Mesenchymal stem cell (in vitro differentiated cells and primary cell): ENCODE results near the gene SCFD2.
A peak's percentile ranks its signal among the peaks of the same experiment; 100 is the strongest.

Experiments used
- DNase-seq: peaks from one replicate; pipeline ENCODE4 v3.0.0-alpha.2; 2013
- H2AFZ ChIP-seq: one replicate; pipeline ENCODE4 v1.6.1; 2013; ENCODE audit warnings: low read depth, mild to moderate bottlenecking, control low read depth, inconsistent platforms, low read length, moderate library complexity
- H2AK5ac ChIP-seq: 2 replicates; pipeline ENCODE4 v1.6.1; 2013; ENCODE audit warnings: low read length, moderate library complexity, mild to moderate bottlenecking, inconsistent platforms; ENCODE audit not compliant: severe bottlenecking
- H2BK120ac ChIP-seq: one replicate; pipeline ENCODE4 v1.6.1; 2013; ENCODE audit warnings: low read depth, mild to moderate bottlenecking, inconsistent platforms, low read length, moderate library complexity
- H2BK12ac ChIP-seq, 2 experiments: one replicate each; pipeline ENCODE4 v1.6.1; 2013; ENCODE audit warnings: inconsistent platforms in 2 of 2, low read length in 2 of 2, mild to moderate bottlenecking in 2 of 2, moderate library complexity in 2 of 2, control low read depth in 1 of 2
- H2BK15ac ChIP-seq: one replicate; pipeline ENCODE4 v1.6.1; 2013; ENCODE audit warnings: mild to moderate bottlenecking, low read depth, inconsistent platforms; ENCODE audit not compliant: poor library complexity, severe bottlenecking
- H2BK5ac ChIP-seq: 2 replicates; pipeline ENCODE4 v1.6.1; 2013; ENCODE audit warnings: low read depth, mild to moderate bottlenecking, low read length, control low read depth, inconsistent platforms; ENCODE audit not compliant: poor library complexity, severe bottlenecking
- H3K14ac ChIP-seq, 2 experiments: one replicate each; pipeline ENCODE4 v1.6.1; 2013; ENCODE audit warnings: inconsistent platforms in 2 of 2, low read length in 2 of 2, control low read depth in 1 of 2, mild to moderate bottlenecking in 1 of 2, moderate library complexity in 1 of 2
- H3K18ac ChIP-seq, 2 experiments: one replicate each; pipeline ENCODE4 v1.6.1; 2013; ENCODE audit warnings: inconsistent platforms in 2 of 2, low read length in 2 of 2, control low read depth in 1 of 2, low read depth in 1 of 2, mild to moderate bottlenecking in 1 of 2
- H3K23ac ChIP-seq, 2 experiments: one replicate each; pipeline ENCODE4 v1.6.1; 2013; ENCODE audit warnings: inconsistent platforms in 2 of 2, low read length in 2 of 2, mild to moderate bottlenecking in 2 of 2, moderate library complexity in 2 of 2, control low read depth in 1 of 2
- H3K27ac ChIP-seq: 2 replicates; pipeline ENCODE4 v1.5.1; 2013; ENCODE audit warnings: mild to moderate bottlenecking, moderate library complexity, low read length, control low read depth, inconsistent platforms; ENCODE audit not compliant: poor library complexity, severe bottlenecking
- H3K27me3 ChIP-seq, 2 experiments: 2 replicates each; pipeline versions ENCODE4 v1.6.1 to v1.7.0; 2013; ENCODE audit warnings: low read length in 2 of 2, mild to moderate bottlenecking in 2 of 2, moderate library complexity in 2 of 2, control low read depth in 1 of 2, inconsistent platforms in 1 of 2; ENCODE audit not compliant: control insufficient read depth in 1 of 2, insufficient read depth in 1 of 2
- H3K36me3 ChIP-seq, 2 experiments: 2 replicates each; pipeline versions ENCODE4 v1.6.1 to v1.7.0; 2013; ENCODE audit warnings: low read length in 2 of 2, control low read depth in 1 of 2, inconsistent platforms in 1 of 2, low read depth in 1 of 2, mild to moderate bottlenecking in 1 of 2; ENCODE audit not compliant: insufficient read depth in 2 of 2, control insufficient read depth in 1 of 2
- H3K4ac ChIP-seq, 2 experiments: one replicate each; pipeline ENCODE4 v1.6.1; 2013; ENCODE audit warnings: inconsistent platforms in 2 of 2, low read length in 2 of 2, mild to moderate bottlenecking in 2 of 2, moderate library complexity in 2 of 2, control low read depth in 1 of 2, low read depth in 1 of 2
- H3K4me1 ChIP-seq: 2 replicates; pipeline ENCODE4 v1.6.1; 2013; ENCODE audit warnings: low read depth, low read length, control low read depth; ENCODE audit not compliant: control insufficient read depth, insufficient read depth
- H3K4me2 ChIP-seq: 2 replicates; pipeline ENCODE4 v1.6.1; 2013; ENCODE audit warnings: low read length, mild to moderate bottlenecking, inconsistent platforms; ENCODE audit not compliant: poor library complexity, severe bottlenecking
- H3K4me3 ChIP-seq, 2 experiments: 2 replicates each; pipeline versions ENCODE4 v1.5.1 to v1.7.0; 2013; ENCODE audit warnings: low read length in 2 of 2, mild to moderate bottlenecking in 2 of 2, control low read depth in 1 of 2, low read depth in 1 of 2; ENCODE audit not compliant: insufficient read depth in 1 of 2
- H3K79me1 ChIP-seq: replicated peaks from 2 replicates; pipeline ENCODE4 v1.6.1; 2013; ENCODE audit warnings: mild to moderate bottlenecking, control low read depth, low read length, inconsistent platforms; ENCODE audit not compliant: poor library complexity, severe bottlenecking
- H3K9ac ChIP-seq: 2 replicates; pipeline ENCODE4 v1.7.0; 2013; ENCODE audit warnings: mild to moderate bottlenecking, low read length, moderate library complexity
- H3K9me3 ChIP-seq: 2 replicates; pipeline ENCODE4 v1.7.0; 2013; ENCODE audit warnings: mild to moderate bottlenecking, low read length; ENCODE audit not compliant: control insufficient read depth
- H4K8ac ChIP-seq: one replicate; pipeline ENCODE4 v1.6.1; 2013; ENCODE audit warnings: inconsistent platforms, mild to moderate bottlenecking, low read length, moderate library complexity
- H4K91ac ChIP-seq: one replicate; pipeline ENCODE4 v1.6.1; 2013; ENCODE audit warnings: mild to moderate bottlenecking, low read length, inconsistent platforms
- WGBS: methylation state at CpG from one replicate; pipeline ENCODE4 v1.1.7; 2013; ENCODE audit warnings: mixed read lengths; 5-methylcytosine and 5-hydroxymethylcytosine counted together

Gene SCFD2

DNA sequence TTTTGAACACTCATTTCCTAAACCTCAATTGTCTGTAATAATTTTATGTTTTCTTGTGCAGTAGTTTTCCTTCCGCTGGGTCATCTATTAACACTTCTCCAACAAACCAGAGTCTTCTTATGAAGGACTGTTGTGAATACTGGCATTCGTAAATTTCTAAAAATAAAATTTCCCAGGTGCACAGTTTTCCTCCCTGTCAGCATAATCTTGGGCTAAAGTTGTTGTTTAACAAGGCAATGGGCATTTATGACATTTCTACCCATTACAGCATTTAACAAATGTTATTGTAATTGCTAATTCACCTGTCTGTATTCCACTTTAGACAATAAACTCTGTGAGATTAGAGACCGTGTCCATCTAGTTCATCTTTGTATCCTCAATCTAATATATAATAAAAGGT lies 1.2 kb downstream of the SCFD2 start:
- Histone ChIP-seq H3K9me3 (no peaks in the 10 kb centered on the region), H3K27me3 (peaks cover 0 to 10% of the 10 kb centered on the region in 2 experiments), H3K79me1 (peaks cover 16% of the 10 kb centered on the region), H2BK15ac (no peak overlapping the region), H2AK5ac (no peak overlapping the region), H3K23ac (no peak overlapping the region), H2BK120ac (no peak overlapping the region), H3K14ac (no peak overlapping the region), H2BK12ac (no peak overlapping the region), H3K4me2 (peak overlapping the region; percentile 64), H3K4me1 (no peaks in the 10 kb centered on the region), H2AFZ (no peak overlapping the region), H3K9ac (peak overlapping the region; percentile 87), H3K27ac (no peak overlapping the region), H4K91ac (no peak overlapping the region), H4K8ac (no peak overlapping the region), H3K4ac (no peak overlapping the region), H3K36me3 (no peaks in the 10 kb centered on the region), H3K4me3 (peak overlapping the region in 1 of 2 experiments; percentile 92), H3K18ac (no peak overlapping the region), H2BK5ac (no peak overlapping the region)
- WGBS = no CpG with 5 or more reads among the region's 3 CpGs
- DNase-seq = no peak

GRCh38 chr4:53362093-53362492 lies 3.8 kb downstream of the SCFD2 start:
- no peaks in the 10 kb centered on the region for H3K36me3 ChIP-seq
- H3K23ac ChIP-seq = no peak overlapping the region
- no peak overlapping the region for H2BK5ac ChIP-seq
- H3K4ac ChIP-seq = peak overlapping the region in 1 of 2 experiments; percentile 10
- no peak overlapping the region for H3K14ac ChIP-seq
- peak overlapping the region in 1 of 2 experiments; percentile 92 for H3K4me3 ChIP-seq
- no peak overlapping the region for H4K8ac ChIP-seq
- no peak overlapping the region for H3K18ac ChIP-seq
- H3K27me3 ChIP-seq = no peaks in the 10 kb centered on the region
- no peaks in the 10 kb centered on the region for H3K4me1 ChIP-seq
- no peaks in the 10 kb centered on the region for H3K9me3 ChIP-seq
- H4K91ac ChIP-seq = no peak overlapping the region
- no peak overlapping the region for H2BK15ac ChIP-seq
- H2BK12ac ChIP-seq = no peak overlapping the region
- peak overlapping the region; percentile 67 for H3K9ac ChIP-seq
- H3K4me2 ChIP-seq = no peak overlapping the region
- no peak overlapping the region for H2AK5ac ChIP-seq
- WGBS = 91% methylated on average over 1 of the region's 1 CpG
- H2AFZ ChIP-seq = no peak overlapping the region
- H2BK120ac ChIP-seq = no peak overlapping the region
- H3K79me1 ChIP-seq = peaks cover 18% of the 10 kb centered on the region
- DNase-seq = no peak
- H3K27ac ChIP-seq = no peak overlapping the region

DNA sequence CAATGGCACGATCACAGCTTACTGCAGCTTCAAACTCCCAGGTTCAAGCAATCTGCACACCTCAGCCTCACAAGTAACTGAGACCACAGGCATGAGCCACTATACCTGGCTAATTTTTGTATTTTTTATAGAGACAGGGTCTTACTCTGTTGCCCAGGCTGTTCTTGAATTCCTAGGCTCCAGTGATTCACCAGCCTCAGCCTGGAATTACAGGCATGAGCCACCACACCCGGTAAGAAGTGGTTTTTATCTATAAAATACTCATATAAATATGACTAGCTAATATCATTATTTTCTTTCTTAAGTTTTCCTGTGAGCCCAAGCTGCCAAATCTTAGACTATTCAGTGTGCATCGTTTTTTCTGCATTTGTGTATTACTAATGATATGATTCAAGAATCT lies 4.4 kb downstream of the SCFD2 start:
- H3K9ac ChIP-seq = peak overlapping the region; percentile 67
- H3K4me1 ChIP-seq = no peaks in the 10 kb centered on the region
- H2BK5ac ChIP-seq = no peak overlapping the region
- H3K9me3 ChIP-seq = no peaks in the 10 kb centered on the region
- no peak overlapping the region for H3K4me2 ChIP-seq
- no peaks in the 10 kb centered on the region for H3K36me3 ChIP-seq
- no peak overlapping the region for H2AK5ac ChIP-seq
- H3K4me3 ChIP-seq = peak overlapping the region in 1 of 2 experiments; percentile 92
- no peak overlapping the region for H4K91ac ChIP-seq
- no peak overlapping the region for H3K4ac ChIP-seq
- no peak overlapping the region for H3K14ac ChIP-seq
- peaks cover 18% of the 10 kb centered on the region for H3K79me1 ChIP-seq
- DNase-seq = no peak
- H3K23ac ChIP-seq = no peak overlapping the region
- no peak overlapping the region for H3K18ac ChIP-seq
- H2AFZ ChIP-seq = no peak overlapping the region
- H2BK12ac ChIP-seq = no peak overlapping the region
- 100% methylated on average over 1 of the region's 3 CpGs for WGBS
- H2BK15ac ChIP-seq = no peak overlapping the region
- H3K27ac ChIP-seq = no peak overlapping the region
- no peaks in the 10 kb centered on the region for H3K27me3 ChIP-seq
- H4K8ac ChIP-seq = no peak overlapping the region
- no peak overlapping the region for H2BK120ac ChIP-seq

DNA sequence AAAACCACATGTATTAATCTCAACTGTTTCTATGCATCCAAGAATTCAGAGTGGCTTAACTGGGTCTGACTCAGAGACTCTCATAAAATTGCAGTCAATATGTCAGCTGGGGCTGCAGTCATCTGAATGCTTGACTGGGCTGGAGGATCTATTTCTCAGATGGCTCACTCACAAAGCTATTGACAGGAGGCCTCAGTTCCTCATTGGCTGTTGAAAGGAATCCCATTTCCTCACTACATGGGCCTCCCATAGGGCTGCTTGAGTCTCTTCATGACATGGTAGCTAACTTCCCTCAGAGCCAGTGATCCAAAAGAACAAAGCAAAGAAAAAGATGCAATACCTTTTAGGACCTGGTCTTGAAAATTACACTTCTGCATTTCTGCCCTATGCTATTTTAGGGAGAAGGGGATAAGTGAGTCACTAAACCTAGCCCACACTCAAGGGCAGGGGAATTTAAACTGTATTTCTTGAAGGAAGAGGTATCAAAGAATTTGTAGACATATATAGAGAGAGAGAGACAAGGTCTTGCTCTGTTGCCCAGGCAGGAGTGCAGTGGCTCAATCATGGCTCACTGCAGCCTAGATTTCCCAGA lies 9.8 kb downstream of the SCFD2 start:
- Histone ChIP-seq H3K4me2 (no peak overlapping the region), H3K27me3 (no peaks in the 10 kb centered on the region), H4K8ac (no peak overlapping the region), H2BK12ac (no peak overlapping the region), H2AFZ (no peak overlapping the region), H3K23ac (no peak overlapping the region), H4K91ac (no peak overlapping the region), H2BK120ac (no peak overlapping the region), H2BK5ac (no peak overlapping the region), H3K9me3 (no peaks in the 10 kb centered on the region), H3K79me1 (peaks cover 16% of the 10 kb centered on the region), H3K36me3 (peaks cover 4 to 24% of the 10 kb centered on the region in 2 experiments), H3K4ac (no peak overlapping the region), H3K4me3 (no peak overlapping the region), H3K4me1 (no peaks in the 10 kb centered on the region), H3K18ac (no peak overlapping the region), H3K14ac (no peak overlapping the region), H3K9ac (no peak overlapping the region), H2AK5ac (no peak overlapping the region), H2BK15ac (no peak overlapping the region), H3K27ac (no peak overlapping the region)
- no peak for DNase-seq
